Fibroblast of skin of scalp (primary cell): ENCODE measurements around the gene GRID1.

Experiments
- DNase-seq: peaks from one replicate; pipeline ENCODE4 v3.0.0-alpha.2; 2013

GRID1 gene

DNA sequence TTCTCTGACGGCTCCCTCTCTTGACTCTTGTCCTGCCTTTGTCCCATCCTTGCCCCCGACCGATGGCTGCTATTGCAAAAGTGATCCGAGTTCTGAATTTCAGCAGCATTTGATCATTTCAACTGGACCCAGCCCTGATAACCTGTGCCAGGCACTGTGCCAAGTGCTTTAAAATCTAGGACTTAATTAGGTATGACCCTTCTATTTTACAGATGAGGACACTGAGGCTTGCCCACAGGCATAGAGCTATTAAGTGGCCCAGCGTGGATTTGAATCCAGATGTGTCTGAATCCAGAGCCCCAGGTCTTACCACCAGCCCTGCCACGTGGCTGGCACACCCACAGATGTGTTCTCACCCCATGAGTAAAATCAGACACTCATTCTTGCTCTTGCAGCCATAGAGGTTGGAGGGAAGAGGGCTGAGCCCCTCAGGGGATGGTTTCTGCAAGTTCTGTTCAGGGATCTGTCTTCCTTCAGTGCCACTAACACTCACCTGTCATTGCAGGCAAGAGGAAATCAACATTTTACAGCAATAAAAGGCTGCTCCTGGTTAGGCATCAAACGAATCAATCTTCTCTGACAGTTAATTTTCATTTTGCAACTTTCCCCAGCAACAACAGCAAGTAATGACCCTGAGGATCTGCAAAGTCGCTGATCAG lies 101.2 kb downstream of the GRID1 start:
- no peak for DNase-seq

DNA sequence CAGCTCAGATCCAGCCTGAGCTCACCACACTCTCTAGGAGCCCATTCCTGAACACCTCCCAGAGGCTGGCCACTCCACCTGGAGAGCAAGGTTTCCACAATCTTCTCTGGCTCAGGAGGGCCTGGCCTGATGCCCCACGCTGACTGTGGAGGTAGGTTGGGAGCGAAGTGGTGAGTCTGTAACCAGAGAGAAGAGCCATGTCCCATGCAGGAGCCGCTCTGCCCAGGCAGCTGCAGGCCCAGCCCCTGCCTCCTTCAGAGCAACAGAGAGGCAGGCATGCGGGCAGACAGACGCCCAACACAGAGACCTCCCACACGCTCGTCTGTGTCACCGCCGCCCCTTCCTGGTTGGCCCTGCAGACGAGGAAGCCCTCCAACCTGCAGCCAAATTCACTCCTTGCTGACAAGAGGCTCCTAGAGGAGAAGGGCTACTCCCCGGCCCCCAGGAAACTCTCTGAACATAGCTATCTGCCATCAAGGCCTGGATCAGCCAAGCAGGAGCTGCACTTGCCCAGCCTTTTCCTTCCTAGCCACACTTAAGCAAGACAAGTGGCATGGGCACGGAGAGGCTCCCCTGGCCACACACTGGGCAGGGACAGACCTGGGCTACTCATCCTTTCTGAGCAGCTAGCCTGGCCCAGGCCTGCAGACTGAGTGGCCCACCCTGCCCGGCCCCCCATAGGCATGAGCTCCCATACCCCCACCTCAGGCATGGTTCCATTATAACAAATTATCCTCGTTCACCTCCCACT lies 101.9 kb downstream of the GRID1 start:
- no peak for DNase-seq

DNA sequence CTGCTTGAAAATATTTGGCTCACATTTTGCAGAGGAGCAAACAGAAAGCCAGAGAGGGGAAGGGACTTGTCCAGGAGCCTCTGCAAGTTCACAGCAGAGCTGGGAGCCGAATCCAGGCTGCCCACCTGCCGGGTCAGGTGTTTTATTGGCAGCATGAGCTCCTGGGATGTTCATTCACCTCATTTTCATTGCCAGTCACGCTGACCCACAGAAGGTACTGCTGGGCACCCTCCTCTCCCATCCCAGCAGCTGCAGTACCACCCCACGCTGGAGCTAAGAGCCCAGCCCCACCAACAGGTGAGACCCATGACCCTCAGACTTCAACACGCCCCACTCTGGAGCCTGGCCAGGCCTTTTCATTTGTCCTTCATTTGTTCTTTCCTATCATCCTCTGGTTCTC lies 102.7 kb downstream of the GRID1 start:
- no peak for DNase-seq

DNA sequence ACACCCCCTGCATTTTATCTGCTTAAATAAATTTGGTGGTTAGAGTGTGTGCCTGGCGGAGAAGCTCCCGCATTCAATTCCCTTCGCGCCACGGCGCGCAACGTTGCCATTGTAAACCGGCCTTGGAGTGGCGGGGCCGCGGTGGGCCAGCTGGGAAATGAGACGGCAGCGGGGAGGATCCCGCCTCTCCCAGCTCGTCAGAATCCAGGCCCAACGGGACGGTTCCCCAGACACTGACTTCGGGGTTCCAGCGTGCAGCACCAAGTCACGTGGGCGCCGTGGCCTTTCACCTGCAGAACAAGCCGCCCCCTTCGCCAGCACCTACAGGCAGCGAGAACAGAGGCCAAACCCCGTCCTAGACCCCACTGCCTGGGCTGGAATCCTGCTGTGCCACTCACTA lies 103.4 kb downstream of the GRID1 start:
- no peak for DNase-seq

DNA sequence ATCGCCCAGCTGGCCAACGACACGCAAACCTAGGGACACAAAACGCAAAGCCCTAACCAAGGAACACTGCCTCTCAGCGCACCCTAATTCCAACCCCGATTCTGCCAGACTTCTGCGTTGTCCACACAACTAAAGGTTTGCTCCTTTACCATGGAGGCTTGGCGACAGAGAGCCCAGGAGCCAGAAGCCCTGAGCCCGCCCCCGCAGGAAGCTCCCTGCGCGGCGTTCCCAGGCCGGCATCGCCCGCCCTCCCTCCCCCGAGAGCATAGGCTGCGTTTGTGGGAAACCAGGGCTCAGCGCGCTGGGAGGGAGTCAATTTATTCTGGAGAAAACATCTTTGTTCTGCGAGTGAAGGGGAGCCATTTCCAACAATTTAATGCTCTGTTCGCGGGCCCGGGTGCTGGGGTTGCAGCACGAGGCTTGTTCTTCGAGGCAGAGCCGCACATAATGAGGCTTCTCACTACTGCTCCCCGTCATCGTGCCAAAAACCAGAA lies 103.9 kb downstream of the GRID1 start:
- DNase-seq, result no peak

DNA sequence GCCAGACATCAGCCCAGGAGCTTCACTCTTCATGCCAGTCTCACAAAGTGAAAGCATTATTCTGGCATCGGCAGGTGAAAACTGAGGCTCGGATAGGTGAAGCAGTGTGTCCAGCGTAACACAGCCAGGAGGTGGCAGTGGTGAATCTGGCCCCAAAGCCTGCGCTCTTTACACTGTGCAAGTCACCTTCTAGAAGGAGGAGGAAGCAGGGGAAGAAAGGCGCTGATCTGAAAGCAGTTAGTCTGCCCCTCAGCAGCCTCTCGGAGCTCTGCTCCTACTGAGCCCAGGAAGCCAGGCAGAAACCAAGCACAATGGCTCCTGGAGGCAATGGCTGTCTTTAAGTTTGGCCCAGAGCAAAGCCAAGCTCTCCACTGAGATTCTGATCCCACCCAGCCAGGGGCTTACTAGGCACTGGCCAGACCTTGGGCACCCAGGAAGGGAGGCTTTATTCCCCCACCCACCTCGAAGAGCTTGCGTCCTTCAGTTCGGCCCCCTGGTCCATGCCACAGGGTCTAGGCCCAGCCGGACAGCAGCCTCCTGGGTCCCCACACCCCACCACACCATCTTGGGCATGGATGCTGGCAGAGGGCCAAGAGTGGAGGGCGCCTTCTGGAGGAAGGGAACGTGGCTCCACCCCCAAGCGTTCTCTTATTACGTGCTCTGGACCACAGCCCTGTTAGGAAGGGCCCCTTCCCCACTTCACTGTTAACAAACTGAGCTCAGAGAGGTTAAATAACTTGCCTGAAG lies 104.5 kb downstream of the GRID1 start:
- no peak for DNase-seq

DNA sequence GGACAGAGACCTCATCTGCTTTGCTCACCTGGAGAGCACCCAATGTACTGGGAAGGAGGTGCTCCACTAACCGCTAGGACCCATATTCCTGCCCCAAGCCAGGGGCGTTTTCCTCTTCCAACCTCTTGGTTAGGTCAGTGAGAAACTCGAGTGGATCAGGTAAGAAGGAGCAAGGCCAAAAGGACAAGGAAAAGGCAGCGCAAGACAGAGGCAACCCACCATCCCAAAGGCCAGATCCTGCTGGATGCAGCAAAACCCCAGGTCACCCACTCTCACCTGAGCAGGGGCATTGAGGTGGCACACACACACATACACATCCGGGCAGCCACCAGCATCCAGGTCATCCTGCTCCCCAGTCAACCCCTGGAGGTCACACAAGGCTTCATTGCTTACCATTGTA lies 105.1 kb downstream of the GRID1 start:
- DNase-seq, result no peak

DNA sequence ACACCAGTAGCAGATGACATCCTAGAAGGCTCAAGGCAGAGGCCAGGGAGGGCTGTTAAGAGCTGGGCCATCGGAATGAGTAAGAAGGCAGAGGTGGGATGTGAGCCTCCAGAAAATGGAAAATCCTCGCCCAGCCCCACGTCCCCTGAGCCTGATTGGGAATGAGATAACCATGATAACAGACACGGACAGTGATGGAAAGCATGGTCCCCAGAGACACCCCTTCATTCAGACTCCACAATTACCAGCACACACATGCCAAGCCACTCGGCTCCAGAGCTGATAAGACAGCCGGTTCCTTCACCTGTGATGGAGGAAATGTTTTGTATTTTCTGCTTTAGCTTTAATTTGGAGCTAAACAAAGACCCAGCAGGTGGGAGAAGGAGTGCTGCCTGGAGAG lies 106.0 kb downstream of the GRID1 start:
- DNase-seq, result no peak

DNA sequence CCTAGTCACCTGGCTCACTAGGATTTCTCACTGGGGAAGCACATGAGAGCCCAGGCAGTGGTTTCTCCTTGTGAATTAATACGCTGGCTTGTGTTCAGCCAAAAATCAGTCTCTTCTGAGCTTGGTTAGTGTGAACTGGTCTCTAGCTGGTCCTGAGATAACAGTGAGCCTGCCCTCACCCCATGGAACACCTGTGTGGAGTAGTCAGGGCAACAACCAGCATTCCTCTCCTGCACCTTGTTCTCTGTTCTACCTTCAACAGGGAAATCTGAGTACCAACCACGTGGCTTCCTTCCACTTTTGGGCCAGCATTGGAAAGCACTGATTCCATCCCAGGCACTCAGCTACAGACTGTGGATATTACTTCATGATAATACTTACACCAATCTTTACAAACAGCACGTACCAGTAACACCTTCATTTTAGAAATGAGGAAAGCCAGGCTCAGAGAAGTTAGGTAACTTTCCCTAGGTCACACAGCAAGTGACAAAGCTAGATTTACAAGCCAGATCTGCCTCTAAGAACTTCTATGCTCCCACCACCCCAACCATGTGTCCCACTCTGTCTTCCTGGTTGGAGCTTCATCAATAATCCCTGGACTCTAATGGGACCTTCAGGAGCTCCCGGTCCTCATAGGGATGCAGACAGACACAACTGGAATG lies 106.6 kb downstream of the GRID1 start:
- no peak for DNase-seq

DNA sequence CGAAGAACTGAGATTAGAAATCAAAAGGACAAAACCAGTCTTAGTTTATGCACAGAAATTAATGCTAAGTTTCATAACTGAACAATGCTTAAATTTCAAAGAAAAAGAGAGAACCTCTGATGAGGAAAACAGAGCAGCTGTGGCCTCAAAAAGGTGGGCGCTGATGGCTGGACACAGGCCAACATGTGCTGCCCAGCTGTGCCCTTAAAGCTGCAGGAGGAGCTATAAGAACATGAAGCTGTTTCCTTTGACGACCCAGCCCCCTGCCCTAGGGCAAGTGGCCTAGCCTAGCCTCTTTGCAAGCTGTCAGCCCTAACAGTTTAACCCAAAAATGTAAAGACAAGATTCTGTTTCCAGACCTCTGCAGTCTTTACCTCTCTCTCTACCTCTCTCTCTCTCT lies 107.7 kb downstream of the GRID1 start:
- no peak for DNase-seq

DNA sequence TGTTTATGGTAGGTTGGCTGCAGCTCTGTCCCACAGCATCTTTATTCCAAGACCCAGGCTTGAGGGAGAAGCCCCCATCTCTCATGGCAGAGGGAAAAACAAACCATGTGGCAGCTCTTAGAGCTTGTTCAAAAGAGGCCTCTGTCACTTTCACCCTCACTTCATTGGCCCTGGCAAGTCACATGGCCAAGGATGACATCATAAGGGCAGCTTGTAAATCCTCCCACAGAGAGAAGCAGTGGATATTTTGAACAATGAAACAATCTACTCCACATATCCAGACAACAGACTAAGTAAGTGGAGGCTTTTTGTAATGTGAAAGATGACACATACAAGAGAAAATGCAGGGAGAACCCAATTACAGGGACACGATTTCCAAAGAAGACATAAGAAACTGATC lies 108.1 kb downstream of the GRID1 start:
- peak; percentile 8 for DNase-seq

DNA sequence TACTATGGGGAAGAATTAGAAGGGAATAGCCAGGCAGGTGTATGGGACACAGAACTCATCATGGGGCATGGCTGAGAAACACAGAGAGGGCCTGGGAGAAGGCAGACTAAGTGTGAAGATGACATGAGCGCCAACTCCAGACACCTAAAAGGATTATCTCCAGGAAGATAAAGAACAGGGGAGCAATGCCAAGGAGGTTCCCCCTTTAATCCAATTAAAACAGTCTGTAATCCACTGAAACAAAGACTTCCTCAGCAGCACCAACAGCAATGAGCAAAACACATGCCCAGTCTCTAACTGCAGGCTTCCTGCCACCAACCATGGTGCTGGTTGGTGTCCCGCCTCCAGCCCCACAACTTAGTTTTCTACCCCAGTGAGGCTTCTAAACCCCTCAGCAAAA lies 108.9 kb downstream of the GRID1 start:
- no peak for DNase-seq

DNA sequence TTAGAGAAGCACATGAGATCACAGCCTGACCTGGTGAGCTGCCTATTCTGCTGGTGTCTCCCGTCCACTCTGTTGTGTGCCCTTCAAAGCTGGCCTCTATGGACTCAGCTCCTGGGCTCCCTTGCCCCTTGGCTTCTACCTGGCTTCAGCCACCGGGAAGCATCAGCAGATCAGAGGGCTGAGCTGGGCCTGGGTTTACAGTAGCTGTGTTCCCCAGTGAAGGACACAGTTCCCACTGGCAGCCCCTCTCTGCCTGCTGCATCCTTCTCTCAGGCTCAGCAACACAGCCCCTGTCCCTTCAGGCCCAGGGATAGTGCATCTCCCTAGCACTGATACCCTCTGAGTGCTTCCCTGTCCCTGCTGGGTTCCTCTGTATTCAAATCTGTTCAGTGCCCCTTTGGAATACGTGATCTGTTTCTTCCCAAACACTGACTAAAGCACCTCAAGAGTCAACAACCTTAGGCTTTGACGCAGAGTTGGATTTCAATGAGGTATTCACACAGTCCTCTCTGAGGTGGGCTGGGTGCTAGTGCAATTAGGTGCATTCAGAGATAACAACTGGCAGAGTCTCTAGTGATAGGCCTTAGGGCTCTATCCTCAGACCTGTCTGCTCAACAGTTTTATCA lies 109.8 kb downstream of the GRID1 start:
- no peak for DNase-seq

DNA sequence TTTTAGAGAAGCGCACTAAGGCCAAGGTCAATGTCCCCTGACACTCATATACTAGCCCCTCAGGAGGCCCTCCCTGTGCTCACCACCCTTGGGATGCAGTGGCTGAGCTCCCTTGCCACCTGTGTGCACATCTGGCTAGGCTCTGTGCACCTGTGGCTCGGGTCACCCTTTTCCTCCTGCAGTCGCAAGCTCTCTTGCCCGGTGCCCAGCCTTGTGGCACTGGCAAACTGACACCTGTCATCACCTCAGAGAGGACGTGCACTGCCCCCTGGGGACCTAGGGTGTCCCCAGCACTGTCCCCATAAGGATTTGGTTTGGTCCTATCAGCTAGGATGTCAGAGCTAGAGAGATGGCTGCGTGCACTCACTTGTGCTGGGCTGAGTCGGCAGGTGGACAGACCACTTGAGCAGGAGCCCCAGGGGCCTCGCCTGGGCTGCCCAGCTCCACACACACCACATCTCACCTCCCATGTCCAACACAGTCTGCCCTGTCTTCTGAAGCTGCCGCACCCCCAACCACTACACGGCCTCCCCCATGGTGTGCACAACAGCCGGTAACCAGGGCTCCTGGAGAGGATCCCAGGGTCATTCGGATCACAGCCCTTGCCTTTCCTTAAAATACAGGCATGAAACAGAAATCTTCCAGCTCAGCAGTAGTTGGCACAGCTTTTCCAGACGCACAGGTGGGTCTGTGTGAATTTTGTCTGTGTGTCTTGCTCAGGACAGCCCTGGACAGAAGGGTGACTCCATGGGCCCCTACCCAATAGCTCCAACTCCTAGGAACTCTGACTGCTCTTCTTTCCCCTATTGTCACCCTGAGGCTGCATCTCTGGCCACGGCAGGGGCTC lies 111.0 kb downstream of the GRID1 start:
- no peak for DNase-seq

DNA sequence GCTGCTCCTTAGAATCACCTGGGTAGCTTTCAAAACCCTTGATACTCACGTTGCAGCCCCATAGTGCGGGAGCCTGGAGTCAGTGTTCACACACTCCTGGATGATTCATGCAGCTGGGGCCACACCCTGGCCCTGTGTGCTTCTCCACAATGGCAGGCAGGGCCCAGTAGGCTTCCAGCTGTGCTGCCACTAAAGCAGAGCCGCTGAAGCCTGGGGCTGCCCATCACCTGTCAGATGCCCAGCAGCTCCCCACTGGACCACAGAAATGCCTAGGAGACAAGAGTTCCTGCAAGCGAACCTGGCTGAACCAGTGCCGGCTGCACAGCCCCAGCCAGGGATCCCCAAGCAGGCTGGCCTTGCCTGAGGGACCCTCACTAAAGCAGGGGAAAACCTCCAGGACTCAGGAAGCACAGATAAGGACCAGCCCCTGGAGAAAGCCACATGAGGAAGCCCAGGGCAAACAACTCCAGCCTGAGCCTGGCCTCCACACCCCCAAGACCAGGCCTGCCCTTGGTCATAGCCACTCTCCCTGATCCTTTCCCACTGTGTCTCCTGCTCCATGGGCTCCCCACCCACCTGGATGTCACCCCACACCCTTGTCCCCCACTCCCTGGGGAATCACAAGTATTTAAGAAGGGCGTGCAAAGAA lies 111.9 kb downstream of the GRID1 start:
- DNase-seq, result no peak

DNA sequence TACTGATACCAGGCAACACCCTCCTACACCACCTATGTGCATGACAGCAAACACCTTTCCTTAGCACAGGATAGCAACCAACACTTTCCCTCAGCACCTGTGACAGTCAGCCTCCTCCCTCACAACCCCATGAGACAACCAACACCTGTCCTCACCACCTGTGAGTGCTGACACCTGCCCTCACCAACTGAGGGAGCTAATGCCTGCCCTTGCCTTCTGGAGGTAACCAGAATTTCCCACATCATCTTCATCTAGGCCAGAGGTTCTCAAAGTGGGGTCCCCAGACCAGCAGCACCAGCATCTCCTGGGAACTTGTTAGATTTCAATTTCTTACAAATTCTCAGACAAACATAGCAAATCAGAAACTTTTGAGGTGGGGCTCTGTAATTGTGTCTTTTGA lies 112.5 kb downstream of the GRID1 start:
- no peak for DNase-seq

DNA sequence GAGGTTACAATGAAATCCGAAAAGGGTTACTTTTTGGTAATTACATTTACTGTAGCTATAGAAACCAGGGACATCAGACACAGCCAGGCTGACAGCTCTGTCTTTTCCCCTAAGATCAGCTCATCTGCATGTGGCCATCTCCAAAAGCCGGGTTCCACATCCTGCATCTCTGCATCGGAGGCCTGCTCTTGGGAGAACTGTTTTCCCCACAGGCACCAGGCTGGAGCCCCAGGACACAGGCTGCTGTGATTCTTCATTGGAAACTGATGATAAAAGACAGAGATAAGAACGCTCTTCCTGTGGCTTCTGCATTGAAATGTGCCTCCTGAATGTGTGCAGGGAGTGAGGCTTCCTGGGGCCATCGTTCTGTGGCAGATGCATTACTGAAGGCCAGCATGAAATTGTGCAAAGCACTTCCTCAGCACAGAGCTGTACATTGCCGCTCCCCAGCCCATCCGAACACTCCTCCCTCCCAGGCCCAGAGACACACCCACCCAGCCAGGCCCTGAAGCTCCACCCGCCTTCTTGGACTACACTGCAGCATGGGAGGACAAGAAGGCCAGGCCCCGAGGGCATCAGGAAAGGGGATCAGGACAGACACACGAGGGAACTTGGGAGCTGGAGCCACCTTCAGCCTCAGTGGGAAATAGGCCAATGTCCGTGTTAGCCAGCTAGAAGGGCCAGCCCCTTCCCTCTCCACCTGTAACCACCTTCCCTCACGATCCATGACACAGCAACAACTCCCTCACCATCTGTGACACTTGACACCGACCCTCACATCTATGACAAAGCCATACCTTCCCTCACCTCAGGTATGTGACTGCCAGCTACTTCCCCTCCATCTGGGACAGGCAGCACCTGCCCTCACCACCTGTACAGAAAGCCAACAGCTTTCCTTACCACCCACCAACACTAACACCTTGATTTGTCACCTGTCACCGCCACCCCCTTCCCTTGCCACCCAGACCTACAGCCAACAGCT lies 113.2 kb downstream of the GRID1 start:
- DNase-seq, result no peak

DNA sequence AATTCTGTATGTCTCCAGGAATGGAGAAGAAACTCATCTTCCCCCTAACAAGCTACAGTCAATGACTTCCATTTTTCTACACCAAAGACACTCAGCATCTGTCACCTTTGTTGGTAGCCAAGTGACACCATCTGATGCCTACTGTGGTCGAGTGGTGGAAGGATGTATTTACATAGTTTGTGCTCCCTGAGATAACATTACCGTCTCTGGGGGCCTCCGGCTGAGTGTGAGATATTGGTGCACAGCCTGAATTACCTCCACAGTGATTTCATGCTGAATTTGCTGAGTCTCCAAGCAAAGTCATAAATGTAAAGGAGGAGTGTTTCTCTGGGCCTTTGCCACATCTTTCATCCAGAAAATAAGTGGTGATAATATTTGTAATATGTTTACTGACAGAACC lies 114.0 kb downstream of the GRID1 start:
- DNase-seq, result no peak

DNA sequence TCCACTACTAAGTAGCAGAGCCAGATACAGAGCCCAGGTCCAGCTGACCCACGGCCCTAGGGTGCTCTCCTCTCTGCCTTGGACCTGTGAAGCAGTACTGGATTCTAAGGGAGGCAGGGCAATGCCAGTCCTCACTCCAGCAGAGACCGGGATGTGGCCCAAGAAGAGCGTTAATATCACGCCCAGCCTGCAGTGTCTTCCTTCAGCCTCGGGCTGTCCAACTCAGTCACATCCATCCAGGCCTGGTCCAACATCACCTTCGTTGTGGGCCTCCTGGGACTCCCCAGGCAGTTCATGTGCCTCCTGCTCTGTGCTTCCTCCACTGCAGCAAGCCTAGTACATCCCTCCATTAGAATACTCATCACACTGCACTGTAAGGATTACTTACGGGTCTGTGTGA lies 114.5 kb downstream of the GRID1 start:
- DNase-seq, result no peak

DNA sequence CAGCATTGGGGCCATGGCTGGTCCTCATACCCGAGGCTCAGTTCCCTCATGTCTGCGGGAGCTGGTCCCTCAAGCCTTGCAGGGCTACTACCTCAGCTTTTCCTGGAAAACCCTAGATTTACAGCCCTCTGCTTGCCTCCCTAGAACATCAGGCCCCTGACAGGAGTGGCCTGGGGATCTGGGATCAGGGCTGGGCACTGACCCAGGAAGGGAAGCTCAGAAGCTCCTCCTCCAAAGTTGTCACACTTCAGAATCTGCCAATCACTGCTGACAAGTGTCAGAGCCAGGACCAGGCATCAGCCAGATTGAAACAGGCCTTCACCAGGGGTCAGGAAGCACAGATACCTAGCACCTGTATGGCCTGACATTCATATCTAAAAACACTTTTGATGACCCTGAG lies 115.2 kb downstream of the GRID1 start:
- no peak for DNase-seq
